ENCODE results near the gene DBX1. TPM values are rescaled to one million over a fixed set of nuclear protein-coding genes. Genes with fewer than 3 reads are reported as not detected.

DBX1 gene
- total RNA-seq, 2 experiments from 2014 or later: not detected

DNA sequence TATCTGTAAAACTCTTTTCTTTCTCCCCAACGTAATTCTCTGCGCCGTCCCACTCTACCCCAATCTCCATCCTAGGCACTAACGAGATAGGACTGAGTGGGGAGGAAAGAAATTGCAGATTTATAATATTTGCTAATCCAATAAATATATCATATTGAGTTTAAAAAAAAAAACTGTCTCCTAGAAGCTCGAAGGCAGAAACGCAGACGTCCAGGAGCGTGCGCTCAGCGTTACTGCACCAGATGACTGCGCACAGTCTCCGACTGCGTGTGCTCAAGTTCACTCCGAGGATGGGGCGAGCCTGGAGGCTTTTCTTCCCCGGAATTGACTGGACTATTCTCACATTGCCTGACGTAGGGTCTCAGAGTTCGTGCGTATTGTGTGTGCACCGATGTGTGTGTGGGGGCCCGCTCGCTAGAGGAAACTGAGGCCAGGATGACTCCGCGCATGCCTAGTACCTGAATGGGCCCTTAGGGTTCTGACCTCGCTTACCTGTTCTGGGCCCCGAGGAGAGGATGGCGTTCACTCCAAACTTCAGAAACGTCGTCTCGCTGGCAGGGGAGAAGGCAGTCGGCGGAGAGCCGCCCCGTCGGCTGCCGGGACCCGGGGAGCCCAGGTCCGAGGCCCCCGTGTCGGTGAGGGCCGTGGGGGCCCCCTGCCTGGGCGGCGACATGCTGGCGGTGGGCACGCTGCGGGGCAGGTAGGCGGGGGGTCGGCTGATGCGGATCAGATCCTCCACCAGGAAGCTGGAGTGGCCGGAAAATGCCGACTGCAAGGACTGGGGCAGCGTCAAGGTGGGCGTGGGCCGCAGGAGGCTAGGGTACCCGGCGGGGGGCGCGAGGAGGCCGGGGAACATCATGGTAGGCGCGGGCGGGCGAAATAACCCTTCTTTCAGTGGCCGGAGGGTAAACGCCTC is 551 bp downstream of the DBX1 start:
- ATAC-seq (no peak), DNase-seq (no peak)
- Mint-ChIP-seq H3K4me3 (no peak overlapping the region), H3K9me3 (ENCODE audit: low read depth) (peaks cover 4% of the 10 kb centered on the region), H3K4me1 (peaks cover 32% of the 10 kb centered on the region), H3K27me3 (peaks cover 75% of the 10 kb centered on the region), H3K36me3 (ENCODE audit: low read depth) (no peaks in the 10 kb centered on the region), H3K27ac (no peak overlapping the region)
- intact Hi-C loops (cut with DNase I, micrococcal nuclease): loop anchor here (2.0 to 5.0 kb wide), 4 partner anchors 48 to 513 kb away; partner anchors contain the start of gene SLC6A5 (in 1 of the 2)
- CTCF ChIA-PET: no interaction called here
- POLR2A ChIA-PET: no interaction called here

DNA sequence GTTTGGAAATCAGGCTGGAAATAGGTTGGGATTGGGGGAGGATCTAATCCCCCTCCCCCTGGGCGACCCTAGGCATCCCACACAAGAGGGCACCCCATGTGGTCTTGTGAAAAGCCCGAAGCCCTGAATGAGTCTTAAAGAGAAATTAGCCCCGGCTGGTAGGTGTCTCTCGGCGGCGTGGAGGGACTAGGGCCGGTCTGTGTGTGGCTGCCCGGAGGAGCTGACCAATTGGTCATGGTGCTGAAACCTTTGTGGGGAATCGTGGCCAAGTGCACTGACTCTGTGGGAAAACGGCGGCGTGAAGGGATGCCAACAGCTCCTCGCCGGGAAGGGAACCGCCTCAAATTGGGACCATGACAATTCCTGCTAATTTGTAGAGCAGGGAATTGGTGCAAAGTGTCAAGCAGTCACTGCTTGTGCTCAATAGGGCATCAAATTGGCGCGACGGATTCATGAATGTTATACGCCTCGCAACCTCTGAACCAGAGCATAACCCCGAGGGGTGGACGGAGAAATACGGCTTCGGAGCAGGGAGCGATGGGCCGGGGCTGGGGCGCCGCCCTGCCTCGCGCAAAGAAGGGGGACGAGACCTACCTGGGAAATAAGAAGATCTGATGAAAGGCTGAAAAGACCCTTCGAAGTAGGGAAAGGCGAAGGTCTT is 1.5 kb downstream of the DBX1 start:
- no peaks in the 10 kb centered on the region for H3K36me3 Mint-ChIP-seq (ENCODE audit: low read depth)
- ATAC-seq (no peak), DNase-seq (peak; percentile 44)
- intact Hi-C loops (cut with DNase I, micrococcal nuclease): no loop called here
- no peak overlapping the region for H3K27ac Mint-ChIP-seq
- peaks cover 4% of the 10 kb centered on the region for H3K9me3 Mint-ChIP-seq (ENCODE audit: low read depth)
- ChIA-PET CTCF (interaction anchor here (2.7 kb wide), 1 partner anchor 26 kb away, joined by 13 read pairs; no protein-coding TSS in a partner anchor), POLR2A (no interaction called here)
- no peak overlapping the region for H3K4me3 Mint-ChIP-seq
- peaks cover 69% of the 10 kb centered on the region for H3K27me3 Mint-ChIP-seq
- peaks cover 32% of the 10 kb centered on the region for H3K4me1 Mint-ChIP-seq

DNA sequence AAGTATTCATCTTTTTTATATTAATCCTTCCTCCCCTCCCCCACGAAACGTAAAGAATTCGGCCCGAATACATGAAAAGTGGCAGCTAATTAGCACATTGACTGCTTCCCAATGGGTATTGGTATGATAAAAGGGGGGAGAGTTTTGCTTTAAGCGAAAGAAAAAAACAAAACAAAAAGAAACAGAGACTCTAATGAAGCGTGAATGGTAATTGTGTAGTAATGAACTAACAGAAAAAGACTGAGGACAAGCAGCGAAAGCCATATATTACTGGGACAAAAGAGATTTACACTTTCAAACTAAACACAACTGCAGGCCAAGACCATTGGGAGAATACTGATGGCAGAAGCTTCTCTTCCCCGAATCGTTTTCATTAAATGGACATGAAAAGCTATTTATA is 2.5 kb downstream of the DBX1 start:
- intact Hi-C loops (cut with DNase I, micrococcal nuclease): no loop called here
- Mint-ChIP-seq H3K4me3 (peak overlapping the region; percentile 50), H3K36me3 (ENCODE audit: low read depth) (no peaks in the 10 kb centered on the region), H3K9me3 (ENCODE audit: low read depth) (peaks cover 4% of the 10 kb centered on the region), H3K4me1 (peaks cover 23% of the 10 kb centered on the region), H3K27ac (no peak overlapping the region), H3K27me3 (peaks cover 61% of the 10 kb centered on the region)
- DNase-seq: no peak
- ATAC-seq: no peak
- ChIA-PET CTCF (interaction anchor here (2.7 kb wide), 1 partner anchor 25 kb away, joined by 13 read pairs; no protein-coding TSS in a partner anchor), POLR2A (no interaction called here)

DNA sequence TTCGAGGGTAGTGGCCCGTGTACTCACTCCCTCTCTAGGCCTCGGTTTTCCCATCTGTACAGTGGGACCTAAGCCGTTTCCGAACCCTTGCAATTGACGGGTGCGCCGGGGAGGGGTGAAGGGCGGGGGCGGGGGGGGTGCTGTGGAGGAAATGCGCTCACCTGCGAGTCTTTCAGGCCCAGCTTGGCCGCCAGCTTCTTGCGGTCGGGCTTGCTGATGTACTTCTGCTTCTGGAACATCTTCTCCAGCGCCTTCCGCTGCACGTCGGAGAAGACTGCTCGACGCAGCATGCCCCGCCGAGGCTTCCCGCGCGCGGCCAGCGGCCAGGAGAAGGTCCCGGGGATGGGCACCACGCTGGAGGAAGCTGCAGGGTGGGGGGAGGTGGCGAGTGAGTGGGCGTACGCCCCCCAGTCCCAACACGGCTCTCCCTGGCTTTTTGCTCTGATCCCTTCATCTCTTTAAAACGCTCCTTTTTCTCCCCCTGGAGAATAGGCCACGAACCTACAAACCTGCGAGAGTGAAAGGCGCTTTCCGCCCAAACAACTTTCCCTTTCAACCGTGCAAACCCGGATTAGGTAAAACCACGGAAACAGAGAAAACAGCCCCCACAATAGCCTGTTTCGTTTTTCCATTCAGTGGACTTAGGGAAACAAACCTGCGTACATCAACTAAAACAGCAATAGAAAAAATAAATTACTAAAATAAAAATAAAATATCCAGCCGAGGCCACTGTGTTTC is 3.2 kb downstream of the DBX1 start:
- ATAC-seq (peak; percentile 60), DNase-seq (peak; percentile 70)
- CTCF ChIA-PET: interaction anchor here (2.7 kb wide), 1 partner anchor 25 kb away, joined by 13 read pairs; no protein-coding TSS in a partner anchor
- intact Hi-C loops (cut with DNase I, micrococcal nuclease): no loop called here
- Mint-ChIP-seq H3K4me3 (peak overlapping the region; percentile 50), H3K9me3 (ENCODE audit: low read depth) (peaks cover 4% of the 10 kb centered on the region), H3K4me1 (peaks cover 19% of the 10 kb centered on the region), H3K27me3 (peaks cover 54% of the 10 kb centered on the region), H3K36me3 (ENCODE audit: low read depth) (no peaks in the 10 kb centered on the region), H3K27ac (no peak overlapping the region)
- POLR2A ChIA-PET: no interaction called here

DNA sequence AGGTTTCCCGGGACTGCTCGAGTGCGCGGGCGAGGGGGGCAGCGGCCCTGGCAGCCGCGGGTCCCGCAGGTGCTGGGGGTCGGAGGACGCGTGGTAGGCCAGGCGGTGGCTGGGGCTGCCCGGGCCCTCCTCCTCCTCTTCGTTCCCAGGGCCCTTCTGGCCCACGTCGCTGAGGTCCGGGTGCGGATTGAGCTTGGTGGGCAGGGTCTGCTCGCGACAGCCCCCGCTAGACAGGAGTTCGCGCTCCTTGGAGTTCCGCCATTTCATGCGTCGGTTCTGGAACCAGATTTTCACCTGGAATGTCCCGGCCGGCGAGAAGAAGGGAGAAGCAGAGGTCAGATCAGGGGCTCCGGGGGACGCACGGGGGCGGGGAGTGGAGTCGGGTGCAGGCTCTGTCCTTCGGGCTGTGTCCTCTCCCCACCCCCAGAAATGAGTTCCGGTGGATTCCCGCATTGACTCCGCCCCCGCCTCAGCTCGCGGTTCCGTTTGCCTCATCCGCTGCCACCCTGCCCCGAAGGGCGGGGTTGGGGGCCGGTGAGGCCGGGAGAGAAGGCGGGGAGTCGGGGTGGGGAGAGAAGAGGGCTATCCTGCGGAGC is 3.9 kb downstream of the DBX1 start:
- peak; percentile 75 for DNase-seq
- H3K27me3 Mint-ChIP-seq: peaks cover 50% of the 10 kb centered on the region

DNA sequence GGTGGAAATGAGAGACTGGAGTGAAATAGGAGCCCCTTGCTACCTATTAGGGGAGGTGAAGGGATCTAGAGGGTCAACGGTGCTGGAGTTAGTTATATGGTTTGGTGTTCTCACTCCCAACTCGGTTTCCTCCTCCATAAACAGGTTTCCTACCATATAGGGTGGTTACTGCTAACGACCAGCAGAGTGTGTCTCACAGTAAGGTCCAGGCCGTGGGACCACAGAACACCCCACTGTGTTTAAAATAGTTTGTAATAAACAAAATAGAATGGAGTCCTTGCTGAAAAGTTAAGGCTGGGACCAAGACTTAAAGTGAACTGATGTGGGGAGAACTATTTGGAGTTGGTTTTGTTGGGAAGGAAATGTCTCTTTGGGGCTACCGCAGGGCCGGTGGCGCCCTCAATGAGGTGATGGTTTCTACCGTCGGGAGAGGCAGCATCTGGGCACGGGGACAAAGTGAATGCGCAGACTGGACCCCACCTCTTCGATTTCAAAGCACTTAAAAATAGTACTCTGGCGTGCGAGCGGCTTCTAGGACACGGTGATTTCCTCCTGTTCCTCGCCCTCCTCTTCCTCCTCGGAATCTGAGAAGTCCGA is 4.5 kb downstream of the DBX1 start:
- Mint-ChIP-seq H3K27me3 (peaks cover 45% of the 10 kb centered on the region), H3K4me1 (peaks cover 19% of the 10 kb centered on the region), H3K36me3 (ENCODE audit: low read depth) (no peaks in the 10 kb centered on the region), H3K27ac (no peak overlapping the region), H3K4me3 (peak overlapping the region; percentile 50), H3K9me3 (ENCODE audit: low read depth) (peaks cover 4% of the 10 kb centered on the region)
- intact Hi-C loops (cut with DNase I, micrococcal nuclease): no loop called here
- ATAC-seq (no peak), DNase-seq (no peak)
- ChIA-PET POLR2A (no interaction called here), CTCF (interaction anchor here (1.3 to 2.7 kb wide), 5 partner anchors 9 to 27 kb away, joined by 5 to 20 read pairs (median 9); no protein-coding TSS in a partner anchor)

More for the DNA sequence above, 3.9 kb downstream of the DBX1 start:
- ATAC-seq: peak; percentile 79
- H3K4me1 Mint-ChIP-seq: peaks cover 19% of the 10 kb centered on the region
- no peak overlapping the region for H3K27ac Mint-ChIP-seq
- H3K36me3 Mint-ChIP-seq (ENCODE audit: low read depth): no peaks in the 10 kb centered on the region
- intact Hi-C loops (cut with DNase I, micrococcal nuclease): no loop called here
- ChIA-PET CTCF (interaction anchor here (2.7 kb wide), 1 partner anchor 24 kb away, joined by 13 read pairs; no protein-coding TSS in a partner anchor), POLR2A (no interaction called here)
- H3K4me3 Mint-ChIP-seq: peak overlapping the region; percentile 50
- H3K9me3 Mint-ChIP-seq (ENCODE audit: low read depth): peaks cover 4% of the 10 kb centered on the region

DNA sequence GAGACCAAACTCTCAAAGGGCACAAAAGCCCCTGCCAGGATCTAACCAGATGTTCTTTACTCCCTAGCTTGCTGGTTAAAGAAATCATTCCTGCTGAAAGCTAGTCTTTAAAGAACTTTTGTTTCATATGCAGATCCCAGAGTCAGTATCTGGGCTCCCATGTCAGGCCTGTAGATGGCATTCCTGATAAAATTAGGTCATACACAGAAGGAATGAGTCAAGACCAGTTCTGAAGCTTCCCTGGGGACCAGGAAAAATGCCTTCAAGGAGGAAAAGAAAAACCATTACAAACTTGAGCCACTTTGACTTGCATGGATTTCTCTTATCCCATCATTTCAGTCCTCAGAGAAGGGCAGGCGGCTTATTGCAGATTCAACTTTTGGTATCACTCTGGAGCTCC is 5.9 kb downstream of the DBX1 start:
- ChIA-PET CTCF (interaction anchor here (0.7 to 2.3 kb wide), 8 partner anchors 10 to 200 kb away, joined by 3 to 20 read pairs (median 5); no protein-coding TSS in a partner anchor), POLR2A (no interaction called here)
- Mint-ChIP-seq H3K4me3 (no peak overlapping the region), H3K9me3 (ENCODE audit: low read depth) (peaks cover 4% of the 10 kb centered on the region), H3K4me1 (peaks cover 19% of the 10 kb centered on the region), H3K36me3 (ENCODE audit: low read depth) (no peaks in the 10 kb centered on the region), H3K27ac (no peak overlapping the region), H3K27me3 (peaks cover 36% of the 10 kb centered on the region)
- DNase-seq: no peak
- ATAC-seq: no peak
- intact Hi-C loops (cut with DNase I, micrococcal nuclease): no loop called here

DNA sequence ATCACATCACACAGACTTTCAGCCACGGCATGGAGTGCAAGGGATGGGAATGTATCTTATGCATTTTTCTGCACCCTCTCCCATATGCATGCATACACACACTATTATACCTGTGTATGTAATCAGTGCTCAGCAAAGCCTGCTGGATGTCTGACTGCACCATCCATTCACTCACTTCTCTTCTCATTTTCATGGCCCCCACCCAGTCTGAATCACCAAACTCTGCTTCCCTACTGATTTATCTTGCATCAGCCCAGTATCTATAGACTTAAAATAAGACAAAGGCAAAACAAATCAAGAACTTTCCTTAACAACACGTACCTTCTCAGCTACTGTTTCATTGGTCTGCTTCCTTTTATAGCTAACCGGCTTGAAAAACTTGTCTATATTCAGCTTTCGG is 21.6 kb downstream of the DBX1 start:
- peaks cover 33% of the 10 kb centered on the region for H3K27me3 Mint-ChIP-seq
- H3K9me3 Mint-ChIP-seq (ENCODE audit: low read depth): no peaks in the 10 kb centered on the region
- no peak overlapping the region for H3K27ac Mint-ChIP-seq
- DNase-seq: no peak
- ATAC-seq: no peak
- ChIA-PET CTCF (no interaction called here), POLR2A (no interaction called here)
- H3K36me3 Mint-ChIP-seq (ENCODE audit: low read depth): no peaks in the 10 kb centered on the region
- intact Hi-C loops (cut with DNase I, micrococcal nuclease): no loop called here
- H3K4me3 Mint-ChIP-seq: no peak overlapping the region
- H3K4me1 Mint-ChIP-seq: no peaks in the 10 kb centered on the region

DNA sequence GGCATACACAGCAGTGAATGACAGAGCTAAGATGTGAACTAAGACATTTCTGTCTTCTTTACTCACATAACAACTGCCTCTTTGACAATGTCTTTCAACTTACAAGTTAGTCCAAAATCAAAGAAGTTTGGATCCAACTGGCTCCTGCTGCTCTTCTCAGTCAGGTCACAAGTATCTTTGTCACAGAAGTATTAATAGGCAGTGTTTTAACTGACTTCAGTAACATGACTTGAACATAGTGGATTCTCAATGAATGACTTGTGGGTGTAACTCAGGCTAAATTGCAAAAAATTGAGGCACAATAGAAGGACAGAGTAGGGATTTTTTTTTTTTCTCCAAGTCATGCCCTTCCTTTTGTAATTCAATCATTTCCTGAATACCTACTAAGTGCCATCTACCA is 22.6 kb downstream of the DBX1 start:
- Mint-ChIP-seq H3K36me3 (ENCODE audit: low read depth) (no peaks in the 10 kb centered on the region), H3K9me3 (ENCODE audit: low read depth) (no peaks in the 10 kb centered on the region), H3K4me1 (no peaks in the 10 kb centered on the region), H3K4me3 (no peak overlapping the region), H3K27me3 (peaks cover 39% of the 10 kb centered on the region), H3K27ac (no peak overlapping the region)
- ChIA-PET POLR2A (no interaction called here), CTCF (interaction anchor here (0.6 to 1.6 kb wide), 4 partner anchors 9 to 215 kb away, joined by 3 to 6 read pairs (median 4); no protein-coding TSS in a partner anchor)
- DNase-seq (no peak), ATAC-seq (no peak)
- intact Hi-C loops (cut with DNase I, micrococcal nuclease): no loop called here

DNA sequence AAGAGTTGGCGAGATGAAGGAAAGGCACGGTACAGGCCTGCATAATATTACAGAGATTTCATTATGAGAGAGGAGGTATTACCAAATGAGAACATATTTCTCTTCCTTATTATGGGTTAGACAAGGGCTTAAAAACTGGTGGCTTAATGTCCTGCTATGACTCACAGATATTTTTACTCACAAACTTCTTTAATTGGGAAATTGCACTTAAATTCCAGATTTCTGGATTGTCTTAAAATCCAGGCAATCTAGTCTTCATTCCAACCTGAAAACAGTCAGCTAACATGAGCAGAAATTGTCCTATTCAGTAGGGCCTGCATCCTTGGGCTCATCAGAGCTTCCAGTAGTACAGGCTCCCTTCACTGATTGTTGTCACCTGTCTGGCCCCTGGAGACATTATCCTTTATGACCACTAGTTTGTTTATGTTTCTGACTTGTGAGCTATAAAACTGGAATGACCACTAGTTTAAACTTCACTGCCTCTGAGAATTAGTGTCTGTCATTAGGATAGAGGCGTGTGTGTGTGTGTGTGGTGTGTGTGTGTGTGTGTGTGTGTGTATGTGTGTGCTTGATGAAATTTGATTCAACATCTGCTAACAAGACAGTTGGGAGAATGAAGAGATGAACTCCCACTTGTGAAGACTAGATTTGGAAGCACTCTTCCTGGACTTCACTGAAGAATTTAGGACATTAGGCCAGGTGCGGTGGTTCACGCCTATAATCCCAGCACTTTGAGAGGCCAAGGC is 25.1 kb downstream of the DBX1 start:
- ChIA-PET CTCF (interaction anchor here (1.3 kb wide), 1 partner anchor 475 kb away, joined by 3 read pairs; no protein-coding TSS in a partner anchor), POLR2A (no interaction called here)
- DNase-seq (no peak), ATAC-seq (no peak)
- H3K4me3 Mint-ChIP-seq: no peak overlapping the region
- H3K4me1 Mint-ChIP-seq: peaks cover 10% of the 10 kb centered on the region
- H3K27me3 Mint-ChIP-seq: peaks cover 37% of the 10 kb centered on the region
- intact Hi-C loops (cut with DNase I, micrococcal nuclease): loop anchor here in 1 of 2 experiments (5.0 kb wide), 1 partner anchor 198 kb away; no protein-coding TSS in a partner anchor
- no peaks in the 10 kb centered on the region for H3K36me3 Mint-ChIP-seq (ENCODE audit: low read depth)
- no peaks in the 10 kb centered on the region for H3K9me3 Mint-ChIP-seq (ENCODE audit: low read depth)
- no peak overlapping the region for H3K27ac Mint-ChIP-seq

Measured in activated CD4-positive, alpha-beta T cell treated with anti-CD3 and anti-CD28 coated beads for 36 hours (primary cell).